Activated CD4-positive, alpha-beta T cell treated with anti-CD3 and anti-CD28 coated beads for 4 hours (primary cell): ENCODE measurements around the gene BMPR1A.
"Not testable (repeated sequence)": the region's sequence is repeated elsewhere in the genome, so short reads cannot be mapped to it uniquely, and the experiment has no call there.

ENCODE experiments used
- DNase-seq, 2 donors: peaks; one replicate each; pipeline ENCODE4 v3.0.0-alpha.2; 2020

BMPR1A gene

DNA sequence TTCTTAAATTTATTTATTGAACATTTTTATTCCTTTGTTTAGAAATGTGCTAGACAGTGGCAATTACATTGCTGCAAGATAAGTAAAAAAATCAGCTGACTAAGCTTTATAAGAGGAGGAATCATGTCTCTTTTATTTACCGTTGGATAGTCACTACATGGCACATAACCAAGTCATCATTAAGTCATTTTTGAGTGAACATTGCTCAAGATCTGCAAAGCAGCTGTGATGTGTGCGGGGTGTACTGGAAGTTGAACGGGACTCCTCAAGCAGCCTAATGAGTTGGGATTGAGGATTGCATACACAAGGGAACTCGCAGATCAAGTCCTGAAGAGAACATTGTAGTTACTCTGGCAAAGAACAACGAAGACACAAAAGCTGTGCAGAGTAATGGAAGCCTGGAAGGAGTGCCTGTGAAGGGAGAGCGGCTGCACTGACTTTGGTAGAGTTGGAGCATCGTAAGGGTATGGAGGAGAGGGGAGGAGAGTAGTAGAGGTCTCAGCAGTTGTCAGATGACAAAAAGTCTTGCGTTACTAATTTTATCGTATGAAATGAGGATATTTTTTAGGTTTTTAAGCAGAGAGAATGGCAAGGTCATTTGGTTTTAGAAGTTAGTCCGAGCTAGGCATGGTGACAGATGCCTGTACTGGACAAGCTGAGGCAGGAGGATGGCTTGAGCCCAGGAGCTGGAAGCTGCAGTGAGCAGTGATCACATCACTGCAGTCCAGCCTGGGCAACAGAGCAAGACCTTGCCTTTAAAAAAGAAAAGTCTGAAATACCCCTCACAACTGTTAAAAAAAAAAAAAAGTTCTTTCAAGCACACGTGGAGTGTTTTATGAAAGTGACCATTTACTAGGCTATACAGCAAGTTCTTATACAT, 95.1 kb downstream of the BMPR1A start:
- DNase-seq = no peak

DNA sequence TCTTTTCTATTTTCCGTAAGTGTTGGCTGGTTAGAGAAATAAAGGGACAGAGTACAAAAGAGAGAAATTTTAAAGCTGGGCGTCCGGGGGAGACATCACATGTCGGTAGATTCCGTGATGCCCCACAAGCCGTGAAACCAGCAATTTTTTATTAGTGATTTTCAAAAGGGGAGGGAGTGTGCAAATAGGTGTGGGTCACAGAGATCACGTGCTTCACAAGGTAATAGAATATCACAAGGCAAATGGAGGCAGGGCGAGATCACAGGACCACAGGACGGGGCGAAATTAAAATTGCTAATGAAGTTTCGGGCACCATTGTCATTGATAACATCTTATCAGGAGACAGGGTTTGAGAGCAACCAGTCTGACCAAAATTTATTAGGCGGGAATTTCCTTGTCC, 97.2 kb downstream of the BMPR1A start:
- not testable (repeated sequence) for DNase-seq

DNA sequence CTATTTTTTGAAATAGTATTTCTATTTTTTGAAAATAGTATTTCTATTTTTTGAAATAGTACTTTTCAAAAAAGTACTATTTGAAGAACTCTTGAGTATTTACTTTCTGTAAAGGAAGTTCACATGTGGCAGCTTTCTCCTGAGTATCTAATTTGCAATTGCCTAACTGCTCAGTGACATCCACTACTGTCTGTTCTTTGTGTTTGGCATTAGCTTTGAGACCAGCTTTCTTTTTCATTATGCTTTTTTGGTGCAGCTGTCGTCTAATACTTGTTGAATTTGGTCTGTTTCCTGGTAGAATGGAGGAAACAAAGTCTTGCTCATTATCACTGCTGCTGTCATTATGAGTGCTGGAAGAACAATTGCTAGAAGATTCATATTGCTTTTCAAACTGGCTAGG, 99.1 kb downstream of the BMPR1A start:
- DNase-seq = no peak

DNA sequence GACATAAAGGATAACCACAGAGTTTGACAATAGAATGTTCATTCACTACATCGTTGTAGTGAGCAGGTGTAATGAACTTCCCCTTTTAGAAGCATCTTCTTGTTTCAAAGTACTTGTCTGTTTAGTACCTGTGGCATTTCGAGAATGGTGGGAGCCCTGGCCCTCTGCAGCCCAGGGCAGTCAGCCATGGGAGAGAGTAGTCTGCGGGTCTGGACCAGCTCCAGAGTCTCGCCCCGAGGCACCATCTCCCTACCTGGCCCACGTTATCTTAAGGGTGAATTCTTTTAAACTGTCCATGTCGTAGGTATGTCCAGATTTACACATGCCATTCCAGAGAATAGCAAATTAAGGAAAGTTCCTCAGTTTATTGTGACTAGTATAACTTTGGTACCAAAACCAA, 99.7 kb downstream of the BMPR1A start:
- DNase-seq = no peak

DNA sequence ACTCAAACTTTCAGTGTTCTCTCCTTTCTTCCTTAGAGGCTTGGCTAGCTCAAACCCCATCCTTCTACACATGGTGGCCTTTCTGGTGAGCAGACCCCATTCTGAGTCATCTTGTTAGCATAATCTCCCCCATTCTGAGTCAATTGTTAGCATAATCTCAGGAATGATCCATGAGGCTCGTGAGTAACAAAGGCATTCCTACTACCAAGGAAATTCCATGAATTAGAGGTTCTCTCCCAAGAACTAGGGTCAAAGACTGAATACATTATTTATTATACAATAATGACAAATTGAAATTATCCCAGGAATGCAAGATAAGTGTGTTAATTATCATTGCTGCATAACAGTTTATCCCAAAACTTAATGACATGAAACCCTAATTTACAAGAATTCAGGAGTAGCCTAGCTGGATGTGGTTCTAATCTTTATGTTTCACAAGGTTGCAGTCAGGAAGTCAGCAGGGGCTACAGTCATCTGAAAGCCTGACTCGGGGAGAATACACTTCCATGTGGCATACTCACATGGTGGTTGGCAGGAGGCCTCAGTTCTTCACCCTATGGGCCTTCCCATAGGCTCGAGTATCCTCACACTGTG, 100.8 kb downstream of the BMPR1A start:
- DNase-seq = no peak

DNA sequence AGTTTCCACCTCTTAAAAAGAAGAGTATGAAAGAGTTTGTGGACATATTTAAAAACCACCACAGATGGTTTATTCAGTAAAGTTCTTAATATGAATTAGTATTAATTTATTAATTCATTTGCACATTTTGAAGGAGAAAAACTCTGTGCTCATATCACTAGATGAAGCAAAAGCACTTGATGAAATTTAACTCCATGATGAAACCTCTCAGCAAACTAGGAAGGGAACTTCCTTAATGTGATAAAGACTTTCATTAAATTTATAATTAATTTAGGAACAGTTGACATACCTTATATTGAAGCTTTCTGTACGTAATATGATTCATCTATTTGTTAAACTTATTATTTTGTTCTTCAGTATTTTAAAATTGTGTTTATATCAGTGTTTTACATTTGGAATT, 101.6 kb downstream of the BMPR1A start:
- no peak for DNase-seq

DNA sequence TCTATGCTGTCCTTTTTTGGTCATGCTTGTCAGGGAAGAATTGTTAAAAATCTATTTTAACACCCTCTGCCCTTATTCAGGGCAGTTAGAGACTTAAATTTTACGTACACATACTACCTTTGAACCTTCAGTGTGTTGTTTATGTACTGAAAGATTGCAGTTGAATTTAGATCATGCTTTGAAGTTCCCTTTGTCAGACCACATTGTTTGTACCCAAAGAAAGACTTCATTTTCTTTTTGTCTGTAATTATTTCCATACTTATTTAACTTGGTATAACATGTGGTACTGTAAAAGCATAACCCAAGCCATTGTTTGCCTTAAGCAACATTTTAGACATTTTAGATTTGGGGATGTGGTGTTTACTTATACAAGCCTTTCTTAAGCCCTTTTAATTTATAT, 104.9 kb downstream of the BMPR1A start:
- DNase-seq = no peak

DNA sequence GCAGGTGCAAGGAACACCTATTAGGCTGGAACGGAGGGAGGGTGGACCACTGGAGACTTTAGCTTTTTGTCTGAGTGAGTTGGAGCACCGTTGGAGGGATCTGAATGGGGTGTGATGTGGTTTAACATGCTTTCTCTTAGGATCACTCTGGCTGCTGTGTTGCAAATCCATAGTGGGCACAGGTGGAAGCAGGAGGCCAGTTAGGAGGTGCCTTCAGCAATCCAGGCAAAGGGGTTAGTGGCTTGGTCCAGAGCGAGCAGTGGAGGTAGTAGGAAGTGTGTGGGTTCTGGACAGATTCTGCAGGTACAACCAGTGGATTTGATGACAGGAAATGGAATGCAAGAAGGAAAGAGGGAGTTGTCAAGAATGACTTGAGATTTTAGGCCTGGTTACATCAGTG, 106.0 kb downstream of the BMPR1A start:
- no peak for DNase-seq

DNA sequence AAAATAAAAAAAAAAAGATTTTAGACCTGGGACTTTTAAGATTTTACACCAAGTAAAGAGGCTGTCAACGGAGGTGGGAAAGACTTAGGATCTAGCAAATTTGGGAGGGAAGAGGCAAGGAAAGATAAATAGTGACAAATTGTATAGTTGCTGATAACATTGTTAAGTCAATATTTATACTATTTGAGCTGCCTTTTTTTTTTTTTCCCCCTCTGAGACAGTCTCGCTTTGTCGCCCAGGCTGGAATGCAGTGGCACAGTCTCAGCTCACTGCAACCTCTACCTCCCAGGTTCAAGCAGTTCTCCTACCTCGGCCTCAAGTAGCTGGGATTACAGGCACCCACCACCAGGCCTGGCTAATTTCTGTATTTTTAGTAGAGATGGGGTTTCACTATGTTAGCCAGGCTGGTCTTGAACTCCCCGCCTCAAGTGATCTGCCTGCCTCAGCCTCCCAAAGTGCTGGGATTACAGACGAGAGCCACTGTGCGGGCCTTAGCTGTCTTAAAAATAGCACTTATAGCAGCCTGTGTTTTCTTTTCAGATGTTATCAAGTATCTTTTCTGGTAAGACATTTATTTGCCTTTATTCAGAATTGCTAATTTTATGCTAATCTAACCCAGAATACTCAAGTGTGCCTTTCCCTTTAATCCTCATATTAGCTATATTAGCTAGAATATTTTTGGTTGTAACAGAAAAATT, 106.5 kb downstream of the BMPR1A start:
- DNase-seq = no peak

DNA sequence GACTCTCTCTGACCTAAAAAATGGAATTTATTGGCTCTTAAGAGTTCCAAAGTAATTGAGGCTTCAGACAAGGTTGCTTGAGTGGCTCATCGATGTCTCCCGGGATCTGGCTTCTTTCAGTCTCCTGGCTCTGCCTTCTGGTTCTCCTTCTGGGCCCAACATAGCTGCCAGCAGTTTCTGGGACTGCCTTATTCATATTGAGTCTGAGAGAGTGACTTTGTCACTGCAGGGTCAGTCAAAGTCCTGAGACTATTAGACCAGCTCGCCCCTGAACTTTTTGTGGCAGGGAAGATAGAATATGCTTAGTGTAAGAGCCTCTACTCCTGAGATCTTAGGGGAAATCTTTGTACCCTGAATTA, 107.0 kb downstream of the BMPR1A start:
- no peak for DNase-seq

DNA sequence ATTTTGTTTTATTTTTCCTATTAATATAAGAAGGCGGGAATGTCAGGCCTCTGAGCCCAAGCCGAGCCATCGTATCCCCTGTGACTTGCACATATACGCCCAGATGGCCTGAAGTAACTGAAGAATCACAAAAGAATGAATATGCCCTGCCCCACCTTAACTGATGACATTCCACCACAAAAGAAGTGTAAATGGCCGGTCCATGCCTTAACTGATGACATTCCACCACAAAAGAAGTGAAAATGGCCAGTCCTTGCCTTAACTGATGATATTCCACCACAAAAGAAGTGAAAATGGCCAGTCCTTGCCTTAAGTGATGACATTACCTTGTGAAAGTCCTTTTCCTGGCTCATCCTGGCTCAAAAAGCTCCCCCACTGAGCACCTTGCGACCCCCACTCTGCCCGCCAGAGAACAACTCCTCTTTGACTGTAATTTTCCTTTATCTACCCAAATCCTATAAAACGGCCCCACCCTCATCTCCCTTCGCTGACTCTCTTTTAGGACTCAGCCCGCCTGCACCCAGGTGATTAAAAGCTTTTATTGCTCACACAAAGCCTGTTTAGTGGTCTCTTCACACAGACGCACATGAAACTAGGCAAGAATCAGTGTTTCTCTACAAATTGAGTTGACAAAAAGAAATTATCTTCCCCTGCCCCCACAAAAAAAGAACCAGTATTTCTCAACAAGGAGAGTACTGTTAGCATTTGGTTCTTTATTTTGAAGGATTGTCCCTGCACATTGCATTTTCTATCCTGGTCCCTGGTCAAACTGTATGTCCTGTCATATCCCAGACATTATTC, 108.8 kb downstream of the BMPR1A start:
- DNase-seq = not testable (repeated sequence)

DNA sequence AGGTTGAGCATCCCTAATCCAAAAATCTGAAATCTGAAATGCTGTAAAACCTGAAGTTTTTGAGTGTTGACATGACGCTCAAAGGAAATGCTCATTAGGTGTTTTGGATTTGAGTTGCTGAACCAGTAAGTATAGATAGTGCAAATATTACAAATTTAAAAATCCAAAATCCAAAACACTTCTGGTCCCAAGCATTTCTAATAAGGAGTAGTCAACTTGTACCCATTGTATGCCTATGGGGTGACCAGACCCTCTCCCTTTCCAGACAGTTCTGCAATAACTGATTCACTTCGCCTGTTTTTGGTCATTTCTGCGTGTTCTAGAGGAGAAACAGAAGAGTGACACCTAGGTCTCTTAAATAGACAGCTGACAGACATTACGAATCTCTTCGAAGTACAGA, 110.7 kb downstream of the BMPR1A start:
- no peak for DNase-seq

DNA sequence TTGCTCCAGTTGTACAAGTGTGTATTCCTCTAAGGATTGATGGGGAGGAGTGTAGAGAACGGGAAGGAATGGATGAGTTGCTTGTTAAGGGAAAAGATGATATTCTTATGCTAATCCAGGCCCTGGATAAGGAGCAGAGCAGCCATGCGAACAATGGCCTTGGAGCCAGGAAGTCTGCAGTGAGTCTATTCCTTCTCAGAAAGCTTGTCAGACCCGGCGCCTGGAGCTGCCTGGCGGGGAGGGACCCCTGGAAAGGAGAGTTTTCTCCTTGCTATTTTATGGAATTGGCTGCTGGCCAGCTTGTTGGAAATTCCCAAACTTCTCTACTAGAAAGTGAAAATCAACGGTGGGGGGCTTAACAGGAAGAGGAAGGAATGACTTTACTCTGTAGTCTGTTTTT, 111.9 kb downstream of the BMPR1A start:
- no peak for DNase-seq

DNA sequence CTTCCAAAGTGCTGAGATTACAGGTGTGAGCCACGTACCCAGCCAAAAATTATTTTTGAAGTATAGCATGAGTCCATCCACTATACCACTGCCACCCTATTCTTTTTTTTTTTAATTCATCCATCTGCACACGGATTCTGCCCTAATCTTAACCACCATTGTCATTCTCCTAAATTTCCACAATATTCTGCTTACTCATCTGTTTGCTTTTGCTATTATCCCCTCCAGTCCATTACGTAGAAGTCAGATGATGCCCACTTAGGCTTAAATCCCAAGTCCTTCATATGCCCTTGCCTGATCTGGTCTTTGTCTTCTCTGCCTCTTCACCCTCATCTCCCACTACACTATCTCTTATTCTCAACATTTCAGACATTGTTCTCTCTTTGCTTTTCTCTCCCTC, 114.3 kb downstream of the BMPR1A start:
- no peak for DNase-seq

DNA sequence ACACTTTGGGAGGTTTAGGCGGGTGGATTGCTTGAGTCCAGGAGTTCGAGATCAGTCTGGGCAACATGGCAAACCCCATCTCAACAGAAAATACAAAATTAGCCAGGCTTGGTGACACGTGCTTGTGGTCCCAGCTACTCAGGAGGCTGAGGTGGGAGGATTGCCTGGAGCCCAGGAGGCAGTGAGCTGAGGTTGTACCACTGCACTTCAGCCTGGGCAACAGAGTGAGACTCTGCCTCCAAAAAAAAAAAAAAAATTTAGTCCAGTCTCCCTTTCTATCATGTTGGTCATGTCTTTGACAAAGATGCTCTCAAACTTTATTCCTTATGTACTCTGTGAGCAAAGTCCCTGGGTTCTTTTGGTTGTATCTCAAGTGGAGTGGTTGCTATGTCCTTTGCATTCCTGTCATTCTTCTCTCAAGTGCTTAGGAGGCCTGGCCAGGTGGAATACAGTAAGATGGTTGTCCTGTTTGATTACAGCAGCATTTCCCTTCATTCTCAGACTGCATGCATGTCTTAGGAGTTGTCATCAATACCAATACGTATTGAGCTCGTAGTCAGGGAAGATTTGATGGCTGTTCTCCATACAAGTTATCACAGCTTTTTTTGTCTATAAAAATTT, 115.3 kb downstream of the BMPR1A start:
- DNase-seq = no peak

DNA sequence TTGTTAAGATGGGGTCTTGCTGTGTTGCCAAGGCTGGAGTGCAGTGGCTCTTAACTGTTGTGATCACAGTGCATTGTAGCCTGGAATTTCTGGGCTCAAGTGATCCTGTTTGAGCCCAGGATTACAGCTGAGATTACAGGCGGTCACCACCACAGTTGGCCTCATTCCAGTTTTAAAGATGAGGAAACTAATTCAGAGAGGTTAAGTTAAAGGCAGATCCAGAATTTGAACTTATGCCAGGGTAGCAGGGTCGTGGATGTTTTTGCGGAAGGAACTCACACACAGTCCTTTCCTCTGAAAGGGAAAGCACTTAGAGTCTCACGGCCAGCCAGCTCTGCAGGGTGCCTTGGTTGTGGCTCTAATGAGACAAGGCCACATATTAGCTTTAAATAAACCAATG, 116.3 kb downstream of the BMPR1A start:
- DNase-seq = no peak

DNA sequence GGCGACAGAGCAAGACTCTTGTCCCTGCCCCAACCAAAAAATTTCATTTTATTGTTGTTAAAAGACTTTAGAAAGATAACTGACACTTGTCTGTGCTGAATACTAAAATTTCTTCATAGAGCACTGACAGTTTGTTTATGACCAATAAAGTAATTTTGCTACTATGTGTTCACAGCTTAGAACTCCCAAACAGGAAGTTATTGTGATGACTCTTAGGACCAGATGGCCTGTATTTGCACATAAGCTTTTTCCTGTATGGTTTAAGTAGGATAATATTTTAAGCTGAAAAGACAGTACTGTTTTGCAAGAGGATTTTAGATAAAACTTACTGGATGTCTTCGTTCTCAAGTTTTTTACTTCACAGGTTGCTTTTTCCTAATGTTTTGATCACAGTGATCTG, 120.3 kb downstream of the BMPR1A start:
- no peak for DNase-seq

DNA sequence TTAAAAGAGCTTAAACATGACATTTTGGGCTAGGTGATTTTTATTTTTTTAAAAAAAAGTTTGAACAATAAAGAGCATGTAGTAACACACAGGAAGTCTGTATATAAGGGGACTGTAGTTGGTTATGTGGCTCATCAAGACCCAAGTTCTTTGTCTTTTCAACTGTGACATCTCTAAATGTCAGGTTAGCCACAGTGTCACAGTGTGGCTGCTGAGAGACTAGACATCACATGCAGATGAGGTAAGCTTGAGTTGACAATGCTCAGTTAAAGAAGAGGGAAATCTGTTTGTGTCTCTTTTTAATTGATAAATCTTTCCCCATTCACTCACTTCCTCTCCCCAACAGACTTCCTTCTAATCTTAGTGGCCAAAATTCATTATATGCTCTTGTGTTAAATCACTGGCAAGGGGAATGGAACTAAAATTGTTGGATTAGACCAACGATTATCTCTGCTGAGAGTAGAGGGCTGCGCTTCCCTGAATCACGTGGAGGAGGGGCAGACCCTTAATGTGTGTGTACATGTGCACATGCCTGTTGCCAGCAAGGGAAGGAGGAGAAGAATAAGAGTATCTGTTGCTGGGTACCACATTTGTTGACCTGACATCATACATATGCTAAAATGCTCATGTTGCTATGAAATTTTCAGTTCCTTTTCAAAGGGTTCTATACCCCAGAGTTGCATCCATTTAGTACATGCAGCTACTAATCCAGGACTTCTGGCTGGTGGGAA, 122.7 kb downstream of the BMPR1A start:
- no peak for DNase-seq

DNA sequence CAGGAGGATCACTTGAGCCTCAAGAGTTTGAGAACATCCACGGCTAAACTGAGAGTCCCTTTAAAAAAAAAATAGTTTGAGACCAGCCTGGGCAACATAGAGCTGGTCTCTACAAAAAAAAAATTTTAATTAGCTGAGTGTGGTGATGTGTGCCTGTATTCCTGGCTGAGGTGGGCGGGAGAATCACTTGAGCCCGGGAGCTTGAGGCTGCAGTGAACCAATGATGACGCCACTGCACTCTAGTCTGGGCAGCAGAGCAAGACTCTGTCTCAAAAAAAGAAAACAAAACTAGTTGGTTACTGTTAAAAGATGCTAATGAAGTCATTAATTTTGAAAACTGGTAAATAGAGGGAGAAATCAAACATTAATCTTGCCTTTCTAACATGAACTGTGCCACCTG, 124.6 kb downstream of the BMPR1A start:
- DNase-seq = no peak

DNA sequence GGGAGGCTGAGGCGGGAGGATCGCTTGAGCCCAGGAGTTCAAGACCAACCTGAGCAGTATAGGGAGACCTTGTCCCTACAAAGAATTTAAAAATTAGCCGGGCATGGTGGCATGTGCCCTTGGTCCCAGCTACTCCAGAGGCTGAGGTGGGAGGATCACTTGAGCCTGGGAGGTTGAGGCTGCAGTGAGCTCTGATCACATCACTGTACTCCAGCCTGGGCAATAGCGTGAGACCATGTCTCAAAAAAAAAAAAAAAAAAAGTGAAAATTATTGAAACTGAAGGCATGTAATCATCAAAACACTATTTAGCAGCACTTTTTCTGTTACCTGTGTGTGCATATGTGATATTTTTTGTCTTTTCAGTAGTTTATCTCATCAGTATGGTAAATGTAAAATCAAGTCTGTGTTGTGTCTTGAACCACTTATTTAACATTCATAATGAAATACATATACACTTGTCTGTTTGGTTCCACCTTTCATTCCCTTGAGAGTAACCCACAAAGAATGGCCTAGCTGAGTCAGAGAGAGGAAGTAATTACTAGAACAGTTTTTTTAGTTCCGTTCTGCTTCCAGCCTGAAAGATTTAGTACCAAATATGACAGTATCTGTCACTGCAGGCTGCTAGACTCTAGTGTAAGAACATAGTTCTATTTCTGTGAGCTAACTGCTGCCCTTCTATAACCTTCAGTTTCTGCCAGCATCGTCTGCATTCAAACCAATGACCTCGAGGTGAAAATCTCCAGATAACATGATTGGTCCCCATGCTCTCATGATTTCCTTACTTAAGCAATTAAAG, 132.4 kb downstream of the BMPR1A start:
- DNase-seq = no peak

DNA sequence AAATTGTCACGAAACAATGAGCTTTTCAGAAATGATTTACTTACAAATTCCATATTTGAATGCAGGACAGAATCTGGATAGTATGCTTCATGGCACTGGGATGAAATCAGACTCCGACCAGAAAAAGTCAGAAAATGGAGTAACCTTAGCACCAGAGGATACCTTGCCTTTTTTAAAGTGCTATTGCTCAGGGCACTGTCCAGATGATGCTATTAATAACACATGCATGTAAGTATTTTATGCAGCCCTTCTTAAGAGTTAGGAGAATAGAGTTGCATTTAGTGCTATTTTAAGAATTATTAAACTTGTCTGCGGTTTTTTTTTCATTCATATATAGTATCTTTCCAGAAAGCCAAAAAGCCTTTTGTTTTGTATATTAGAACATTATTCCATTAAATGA, 133.6 kb downstream of the BMPR1A start:
- no peak for DNase-seq
